RWPE2 (cell line): Measurements from ENCODE around the gene MOV10.
A peak's percentile ranks its signal among the peaks of the same experiment; 100 is the strongest.

Experiments used
- ATAC-seq: fragments of 200-7000 bp; cut with Tn5 transposase; 3 replicates; pipeline ENCODE4 v1.9.1; 2021; ENCODE audit warnings: low read depth
- DNase-seq: peaks from one replicate; pipeline ENCODE4 v3.0.0-alpha.2; 2020; ENCODE audit warnings: low spot score
- H3K27ac ChIP-seq: fragments of 450-650 bp; 2 replicates; pipeline ENCODE4 v1.5.1; 2017; ENCODE audit warnings: mild to moderate bottlenecking; ENCODE audit not compliant: poor library complexity, severe bottlenecking
- H3K27me3 ChIP-seq: fragments of 250-450 bp; sonication (Bioruptor Pico); 2 replicates; pipeline ENCODE4 v1.5.1; 2021; ENCODE audit warnings: mild to moderate bottlenecking, moderate library complexity; ENCODE audit not compliant: insufficient read depth, poor library complexity, severe bottlenecking
- H3K36me3 ChIP-seq: fragments of 250-450 bp; sonication (Bioruptor Pico); 2 replicates; pipeline ENCODE4 v1.5.1; 2020; ENCODE audit warnings: low read depth, mild to moderate bottlenecking, moderate library complexity
- H3K4me1 ChIP-seq: fragments of 250-450 bp; sonication (Bioruptor Pico); 2 replicates; pipeline ENCODE4 v1.5.1; 2021; ENCODE audit warnings: mild to moderate bottlenecking, moderate library complexity; ENCODE audit not compliant: insufficient read depth, poor library complexity, severe bottlenecking
- H3K4me3 ChIP-seq: fragments of 250-450 bp; sonication (Bioruptor Pico); 2 replicates; pipeline ENCODE4 v1.5.1; 2021; ENCODE audit warnings: mild to moderate bottlenecking, moderate library complexity; ENCODE audit not compliant: severe bottlenecking
- H3K9me3 ChIP-seq: fragments of 250-450 bp; sonication (Bioruptor Pico); 2 replicates; pipeline ENCODE4 v1.5.1; 2021; ENCODE audit warnings: mild to moderate bottlenecking, moderate library complexity; ENCODE audit not compliant: severe bottlenecking
- TF ChIP-seq, protein P1 (sequence below): fragments of 450-650 bp; IDR thresholded peaks from one replicate; pipeline ENCODE4 v1.5.1; 2017; ENCODE audit warnings: mild to moderate bottlenecking, moderate library complexity; ENCODE audit not compliant: poor library complexity, severe bottlenecking

Gene MOV10

GRCh38 chr1:112700290-112701226 is 26.1 kb downstream of the MOV10 start:
- peak overlapping the region; percentile 92 for H3K27ac ChIP-seq
- H3K9me3 ChIP-seq = no peaks in the 10 kb centered on the region
- ATAC-seq (peak; percentile 47), DNase-seq (peak; percentile 89)
- H3K36me3 ChIP-seq = peaks cover 69% of the 10 kb centered on the region
- H3K4me1 ChIP-seq = peaks cover 38% of the 10 kb centered on the region
- TF ChIP-seq, protein P1, sequence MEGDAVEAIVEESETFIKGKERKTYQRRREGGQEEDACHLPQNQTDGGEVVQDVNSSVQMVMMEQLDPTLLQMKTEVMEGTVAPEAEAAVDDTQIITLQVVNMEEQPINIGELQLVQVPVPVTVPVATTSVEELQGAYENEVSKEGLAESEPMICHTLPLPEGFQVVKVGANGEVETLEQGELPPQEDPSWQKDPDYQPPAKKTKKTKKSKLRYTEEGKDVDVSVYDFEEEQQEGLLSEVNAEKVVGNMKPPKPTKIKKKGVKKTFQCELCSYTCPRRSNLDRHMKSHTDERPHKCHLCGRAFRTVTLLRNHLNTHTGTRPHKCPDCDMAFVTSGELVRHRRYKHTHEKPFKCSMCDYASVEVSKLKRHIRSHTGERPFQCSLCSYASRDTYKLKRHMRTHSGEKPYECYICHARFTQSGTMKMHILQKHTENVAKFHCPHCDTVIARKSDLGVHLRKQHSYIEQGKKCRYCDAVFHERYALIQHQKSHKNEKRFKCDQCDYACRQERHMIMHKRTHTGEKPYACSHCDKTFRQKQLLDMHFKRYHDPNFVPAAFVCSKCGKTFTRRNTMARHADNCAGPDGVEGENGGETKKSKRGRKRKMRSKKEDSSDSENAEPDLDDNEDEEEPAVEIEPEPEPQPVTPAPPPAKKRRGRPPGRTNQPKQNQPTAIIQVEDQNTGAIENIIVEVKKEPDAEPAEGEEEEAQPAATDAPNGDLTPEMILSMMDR = no peak
- no peaks in the 10 kb centered on the region for H3K27me3 ChIP-seq
- no peak overlapping the region for H3K4me3 ChIP-seq

- Histone ChIP-seq H3K27ac (peak overlapping the region; percentile 92), H3K4me3 (no peak overlapping the region)
- no peak for ATAC-seq
Observed at GRCh38 chr1:112701227-112702066, 27.0 kb downstream of the MOV10 start.

DNA sequence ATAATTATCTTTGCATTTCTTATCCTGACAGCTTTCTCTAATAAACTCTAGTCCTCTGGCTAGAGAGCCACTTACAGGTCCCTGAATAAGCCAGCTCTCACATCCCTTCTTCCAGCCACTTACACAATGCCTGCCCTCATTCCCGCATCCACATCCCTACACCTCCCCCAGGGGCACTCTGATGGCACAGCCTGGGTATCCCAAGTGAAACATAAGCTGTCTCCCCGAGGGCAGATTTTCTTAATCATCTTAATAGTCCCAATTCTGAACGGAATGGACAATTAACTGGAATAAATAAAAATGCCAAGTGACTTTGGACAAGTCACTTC is 27.6 kb downstream of the MOV10 start:
- no peaks in the 10 kb centered on the region for H3K9me3 ChIP-seq
- H3K4me1 ChIP-seq = peaks cover 38% of the 10 kb centered on the region
- no peaks in the 10 kb centered on the region for H3K27me3 ChIP-seq
- TF ChIP-seq, protein P1 = no peak
- no peak for DNase-seq
- H3K27ac ChIP-seq = peak overlapping the region; percentile 92
- H3K36me3 ChIP-seq = peaks cover 64% of the 10 kb centered on the region
- H3K4me3 ChIP-seq = no peak overlapping the region
- ATAC-seq = no peak

More at GRCh38 chr1:112701227-112702066, 27.0 kb downstream of the MOV10 start:
- Histone ChIP-seq H3K36me3 (peaks cover 64% of the 10 kb centered on the region), H3K27me3 (no peaks in the 10 kb centered on the region), H3K9me3 (no peaks in the 10 kb centered on the region), H3K4me1 (peaks cover 38% of the 10 kb centered on the region)
- TF ChIP-seq, protein P1 = no peak
- no peak for DNase-seq

DNA sequence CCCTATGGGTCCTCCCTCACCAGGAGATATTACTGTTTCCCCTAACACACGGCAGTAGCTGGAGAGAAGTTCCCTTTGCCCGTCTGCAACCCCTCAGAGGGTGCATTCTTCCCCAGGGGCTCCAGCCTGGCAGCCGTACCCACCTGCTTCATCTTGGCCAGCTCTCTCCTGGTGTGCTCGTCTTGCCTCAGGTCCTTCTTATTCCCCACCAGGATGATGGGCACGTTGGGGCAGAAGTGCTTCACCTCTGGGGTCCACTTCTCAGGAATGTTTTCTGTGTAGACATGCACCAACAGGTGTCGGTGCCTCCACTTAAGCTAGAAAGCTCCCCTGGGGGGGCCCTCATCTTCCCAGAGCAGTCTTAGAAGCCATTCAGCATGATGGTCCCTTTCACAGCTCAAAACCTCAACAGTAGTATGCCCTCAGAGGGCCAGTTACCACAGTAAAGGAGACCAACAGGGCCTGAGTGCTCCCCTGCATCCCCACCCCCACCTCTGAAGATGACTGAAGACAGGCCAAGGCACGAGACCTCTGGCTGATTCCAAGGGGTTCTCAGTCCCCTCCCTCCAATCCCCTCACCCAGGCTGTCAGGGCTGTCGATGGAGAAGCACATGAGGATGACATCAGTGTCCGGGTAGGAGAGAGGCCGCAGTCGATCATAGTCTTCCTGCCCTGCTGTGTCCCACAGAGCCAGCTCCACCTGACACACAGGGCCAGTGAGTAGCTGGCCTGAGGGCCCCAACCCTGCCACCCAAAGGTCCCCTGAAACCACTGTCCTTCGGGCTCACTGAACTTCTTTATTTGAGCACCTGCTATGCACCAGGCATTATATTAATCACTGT is 28.2 kb downstream of the MOV10 start:
- Histone ChIP-seq H3K9me3 (no peaks in the 10 kb centered on the region), H3K27me3 (no peaks in the 10 kb centered on the region), H3K4me1 (peaks cover 38% of the 10 kb centered on the region), H3K27ac (peak overlapping the region; percentile 92), H3K36me3 (peaks cover 64% of the 10 kb centered on the region), H3K4me3 (no peak overlapping the region)
- ATAC-seq (no peak), DNase-seq (no peak)
- TF ChIP-seq, protein P1 = no peak
